ENCODE measurements around the gene SLC25A12.
"Not testable (repeated sequence)": the region's sequence is repeated elsewhere in the genome, so short reads cannot be mapped to it uniquely, and the experiment has no call there.

SLC25A12 gene

DNA sequence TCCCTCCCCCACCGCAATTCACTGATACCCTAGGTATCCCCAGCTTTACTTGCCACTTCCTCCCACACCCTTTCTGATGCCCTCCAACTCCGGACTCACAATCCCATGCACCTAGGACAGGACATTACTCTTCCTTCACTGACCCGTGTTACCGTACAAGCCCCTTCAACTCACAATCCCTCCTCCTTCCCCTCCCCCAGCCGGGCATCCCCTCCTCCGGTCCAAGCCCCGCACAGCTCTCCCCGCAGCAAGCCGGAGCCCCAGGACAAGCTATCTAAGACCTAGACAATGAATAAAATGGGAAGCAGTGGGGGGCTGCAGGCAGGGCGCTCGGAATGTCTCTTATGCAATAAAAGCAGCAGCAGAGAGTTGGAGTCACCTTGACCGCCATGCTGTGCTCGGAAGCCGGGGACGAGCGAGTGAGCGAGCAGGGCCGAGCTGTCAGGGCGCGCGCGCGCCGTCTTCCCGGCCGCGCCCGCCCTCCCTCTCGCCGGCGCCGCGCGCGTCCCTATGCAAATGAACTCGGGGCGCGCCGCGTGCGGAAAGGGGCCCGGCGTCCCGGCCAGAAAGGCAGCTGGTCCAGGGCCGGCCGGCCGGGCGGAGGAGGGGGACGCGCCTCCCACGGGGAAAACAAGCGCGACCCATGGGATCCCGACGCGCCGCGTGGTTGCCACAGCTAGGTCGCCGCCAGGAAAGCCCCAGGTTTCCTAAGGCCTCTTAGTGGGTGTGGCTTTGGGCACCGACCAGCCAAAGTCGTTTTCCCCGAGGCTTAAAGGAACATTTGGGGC lies at the start of gene SLC25A12:
TSS of gene SLC25A12 (minus strand) at position 421 of the 788 bp plus-strand sequence. CDS start at position 391, 30 bp downstream.
- DNase-seq, result peak; percentile 81

GRCh38 chr2:171941316-171941699 lies 47.3 kb upstream of the SLC25A12 start:
- DNase-seq, result no peak

DNA sequence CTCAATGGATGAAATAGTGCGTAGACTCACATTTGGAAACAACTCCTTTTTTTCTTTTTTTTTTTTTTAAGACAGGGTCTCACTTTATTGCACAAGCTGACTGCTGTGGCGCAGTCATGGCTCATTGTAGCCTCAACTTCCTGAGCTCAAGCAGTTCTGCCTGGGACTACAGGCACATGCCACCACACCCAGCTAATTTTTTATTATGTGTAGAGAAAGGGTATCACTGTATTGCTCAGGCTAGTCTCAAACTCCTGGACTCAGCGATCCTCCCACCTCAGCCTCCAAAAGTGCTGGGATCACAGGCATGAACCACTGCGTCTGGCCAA lies 45.7 kb upstream of the SLC25A12 start:
- no peak for DNase-seq

- DNase-seq, result no peak
These were observed 45.2 kb upstream of the SLC25A12 start for GRCh38 chr2:171939058-171939742.

GRCh38 chr2:171930385-171930784 lies 36.3 kb upstream of the SLC25A12 start:
- no peak for DNase-seq

DNA sequence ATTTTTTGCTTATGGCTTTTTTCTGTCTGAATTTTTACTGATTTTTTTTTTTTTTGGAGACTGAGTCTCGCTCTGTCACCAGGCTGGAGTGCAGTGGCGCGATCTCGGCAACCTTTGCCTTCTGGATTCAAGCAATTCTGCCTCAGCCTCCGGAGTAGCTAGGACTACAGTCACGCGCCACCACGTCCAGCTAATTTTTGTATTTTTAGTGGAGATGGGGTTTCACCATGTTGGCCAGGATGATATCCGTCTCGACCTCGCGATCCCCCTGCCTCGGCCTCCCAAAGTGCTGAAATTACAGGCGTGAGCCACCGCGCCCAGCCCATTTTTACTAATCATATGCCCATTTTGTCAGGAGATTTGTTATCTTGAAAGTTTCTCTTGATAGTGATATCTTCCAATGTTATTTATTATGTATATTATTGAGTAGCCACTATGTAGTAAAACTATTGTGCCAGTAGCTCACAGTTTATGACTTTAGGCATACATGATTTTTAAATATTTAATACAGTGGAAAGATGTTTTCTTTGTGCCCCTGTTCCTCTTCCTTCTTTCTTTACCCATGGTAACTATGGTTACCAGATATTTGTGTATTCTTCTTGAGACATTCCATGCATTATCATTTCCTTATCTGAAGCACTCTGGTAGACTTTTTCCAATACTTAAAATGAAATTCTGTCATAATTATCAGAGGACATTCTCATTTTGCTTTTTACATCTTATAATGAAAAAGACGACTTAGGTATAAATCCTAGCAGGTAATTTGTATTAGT lies 30.3 kb upstream of the SLC25A12 start:
- no peak for DNase-seq

- peak; percentile 67 for DNase-seq
These were observed 29.2 kb upstream of the SLC25A12 start for GRCh38 chr2:171923206-171923605.

DNA sequence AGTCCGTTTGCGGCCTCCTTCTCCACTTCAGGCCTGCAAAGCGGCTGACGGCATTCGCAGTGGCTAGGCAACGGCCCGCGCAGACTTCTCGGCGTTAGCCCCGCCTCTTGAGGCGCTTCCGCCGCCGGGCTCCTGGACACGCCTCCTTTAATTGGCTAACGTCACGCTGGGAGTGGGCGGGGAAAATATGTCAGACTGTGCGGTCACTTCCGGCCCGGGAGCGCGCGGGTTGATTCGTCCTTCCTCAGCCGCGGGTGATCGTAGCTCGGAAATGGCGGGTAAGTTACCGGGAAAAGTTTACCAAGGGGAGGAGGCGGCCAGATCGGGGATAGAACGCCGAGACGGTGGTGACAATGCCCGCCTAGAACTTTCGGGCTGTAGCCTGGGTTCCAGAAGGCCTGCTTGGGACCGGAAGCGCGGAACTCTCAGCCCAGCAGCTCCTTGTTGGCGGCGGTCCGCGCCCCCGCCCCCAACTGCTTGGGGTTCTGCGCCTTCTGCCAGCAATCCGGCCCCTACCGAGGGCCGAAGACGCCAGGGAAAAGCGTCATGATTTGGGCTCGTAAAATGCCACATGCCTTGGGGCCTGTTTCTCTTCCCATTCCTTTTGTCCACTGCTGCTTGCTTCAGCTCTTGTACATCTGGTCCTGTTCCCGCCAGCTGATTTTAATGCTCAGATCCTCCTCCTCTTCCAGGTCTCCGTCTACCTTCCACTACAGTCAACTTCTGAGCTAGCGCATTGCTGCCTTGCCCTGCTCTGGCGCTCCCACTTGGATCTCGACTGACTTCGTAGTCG lies 28.4 kb upstream of the SLC25A12 start, which contains the start of gene HAT1:
TSS of gene HAT1 (plus strand) at position 232 of the 793 bp plus-strand sequence. CDS start at position 272, 40 bp downstream.
- peak; percentile 97 for DNase-seq

DNA sequence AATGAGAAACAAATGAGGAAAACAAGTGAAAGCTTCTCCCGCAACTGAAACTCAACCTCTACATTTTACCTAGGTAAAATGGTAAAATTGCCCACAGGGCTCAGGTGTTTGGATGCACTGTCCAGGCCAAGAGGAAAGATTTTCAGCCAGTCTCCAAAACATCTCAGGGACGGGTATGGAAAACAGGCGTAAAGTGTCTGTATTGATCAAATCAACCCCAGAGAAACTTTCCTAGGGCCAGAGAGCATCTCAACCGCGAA lies 27.9 kb upstream of the SLC25A12 start:
- no peak for DNase-seq

DNA sequence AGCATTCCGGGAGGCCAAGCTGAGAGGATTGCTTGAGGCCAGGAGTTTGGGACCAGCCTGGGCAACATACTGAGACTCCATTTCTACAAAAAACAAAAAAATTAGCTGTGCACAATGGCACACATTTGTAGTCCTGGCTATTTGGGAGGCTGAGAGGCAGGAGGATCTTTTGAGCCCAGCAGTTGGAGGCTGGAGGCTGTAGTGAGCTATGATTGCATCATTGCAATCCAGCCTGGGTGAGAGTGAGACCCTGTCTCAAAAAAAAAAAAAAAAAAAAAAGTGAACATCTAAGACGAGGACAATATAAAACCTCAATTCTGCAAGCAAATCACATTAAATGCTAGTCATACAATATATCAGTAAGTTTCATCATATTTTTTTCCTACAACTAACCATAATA lies 25.4 kb upstream of the SLC25A12 start:
- DNase-seq, result no peak

DNA sequence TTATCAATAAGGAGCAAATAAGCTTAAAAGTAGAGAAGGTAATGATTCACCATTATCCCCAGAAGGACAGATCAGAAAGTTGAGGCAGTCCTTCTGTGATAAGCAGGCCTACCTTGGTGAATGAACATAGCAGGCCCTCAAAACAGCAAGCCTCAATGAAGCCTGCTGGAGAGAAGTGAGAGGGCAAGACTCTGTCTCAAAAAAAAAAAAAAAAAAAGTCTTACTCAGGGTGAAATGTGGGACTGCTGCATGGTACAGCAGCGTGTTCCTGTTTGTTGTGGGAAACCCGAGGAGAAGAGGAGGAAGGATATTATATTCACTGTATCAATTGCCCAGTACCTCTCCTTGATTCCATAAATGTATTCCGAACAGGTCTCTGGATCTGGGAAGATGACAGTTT lies 19.5 kb upstream of the SLC25A12 start:
- DNase-seq, result no peak

DNA sequence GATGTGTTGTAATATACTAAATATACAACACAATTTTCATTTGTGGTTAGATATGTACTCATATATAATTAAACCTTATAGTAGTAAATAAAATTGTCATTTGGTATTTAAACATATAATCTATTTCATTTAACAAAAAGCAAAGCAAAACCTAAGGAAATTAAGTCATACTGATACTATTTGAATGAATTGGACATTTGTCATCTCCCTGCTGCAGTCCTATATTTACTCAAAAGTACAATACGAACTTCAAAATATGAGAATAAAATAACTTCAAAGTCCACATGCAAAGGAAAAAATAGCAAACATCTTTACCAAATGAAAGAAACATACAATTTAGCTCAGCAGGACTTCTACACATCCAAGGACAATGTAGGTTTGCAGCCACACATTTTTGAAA lies 16.4 kb upstream of the SLC25A12 start:
- no peak for DNase-seq

DNA sequence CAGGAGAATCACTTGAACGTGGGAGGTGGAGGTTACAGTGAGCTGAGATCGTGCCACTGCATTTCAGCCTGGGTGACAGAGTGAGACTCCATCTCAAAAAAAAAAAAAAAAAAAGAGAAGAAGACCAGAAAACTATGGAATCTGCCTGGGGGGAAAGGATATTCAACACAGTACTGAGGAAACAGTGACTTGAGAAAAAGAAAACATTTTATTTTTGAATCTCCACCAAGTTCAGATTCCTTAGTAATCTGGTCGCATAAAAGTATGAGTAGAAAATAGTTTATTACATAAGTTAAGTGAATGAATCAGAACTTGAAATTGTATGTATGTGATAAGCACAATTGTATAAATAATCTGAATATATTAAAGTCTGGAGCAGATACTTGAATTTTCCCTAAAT lies 15.2 kb upstream of the SLC25A12 start:
- DNase-seq, result no peak

- DNase-seq, result no peak
These were observed 14.2 kb upstream of the SLC25A12 start for GRCh38 chr2:171908235-171908634.

- no peak for DNase-seq
These were observed 8.9 kb upstream of the SLC25A12 start for GRCh38 chr2:171902840-171903420.

DNA sequence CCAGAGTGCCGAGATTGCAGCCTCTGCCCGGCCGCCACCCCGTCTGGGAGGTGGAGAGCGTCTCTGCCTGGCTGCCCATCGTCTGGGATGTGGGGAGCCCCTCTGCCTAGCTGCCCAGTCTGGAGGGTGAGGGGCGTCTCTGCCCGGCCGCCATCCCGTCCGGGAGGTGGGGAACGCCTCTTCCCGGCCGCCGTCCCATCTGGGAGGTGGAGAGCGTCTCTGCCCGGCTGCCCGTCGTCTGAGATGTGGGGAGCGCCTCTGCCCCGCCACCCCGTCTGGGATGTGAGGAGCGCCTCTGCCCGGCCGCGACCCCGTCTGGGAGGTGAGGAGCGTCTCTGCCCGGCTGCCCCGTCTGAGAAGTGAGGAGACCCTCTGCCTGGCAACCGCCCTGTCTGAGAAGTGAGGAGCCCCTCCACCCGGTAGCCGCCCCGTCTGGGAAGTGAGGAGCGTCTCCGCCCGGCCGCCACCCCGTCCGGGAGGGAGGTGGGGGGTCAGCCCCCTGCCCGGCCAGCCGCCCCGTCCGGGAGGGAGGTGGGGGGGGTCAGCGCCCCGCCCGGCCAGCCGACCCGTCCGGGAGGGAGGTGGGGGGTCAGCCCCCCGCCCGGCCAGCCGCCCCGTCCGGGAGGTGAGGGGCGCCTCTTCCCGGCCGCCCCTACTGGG lies 5.7 kb upstream of the SLC25A12 start:
- DNase-seq, result not testable (repeated sequence)

GRCh38 chr2:171895786-171896185 lies 1.7 kb upstream of the SLC25A12 start:
- no peak for DNase-seq

DNA sequence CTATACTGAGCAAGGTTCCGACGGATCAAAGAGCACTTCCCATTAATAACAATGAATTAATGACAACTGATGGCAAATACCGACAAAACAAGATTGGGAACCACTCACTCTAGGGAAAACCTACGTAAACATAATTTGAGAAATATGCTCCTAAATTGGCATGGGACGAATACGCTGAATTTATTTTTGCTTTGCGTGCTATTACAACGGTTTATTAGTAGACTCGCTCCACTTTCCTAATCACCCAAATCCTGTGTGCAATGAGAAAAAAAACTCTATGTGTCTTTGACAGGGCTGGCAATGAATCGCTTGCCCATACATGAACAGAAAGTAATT lies 536 bp upstream of the SLC25A12 start:
- DNase-seq, result no peak

DNA sequence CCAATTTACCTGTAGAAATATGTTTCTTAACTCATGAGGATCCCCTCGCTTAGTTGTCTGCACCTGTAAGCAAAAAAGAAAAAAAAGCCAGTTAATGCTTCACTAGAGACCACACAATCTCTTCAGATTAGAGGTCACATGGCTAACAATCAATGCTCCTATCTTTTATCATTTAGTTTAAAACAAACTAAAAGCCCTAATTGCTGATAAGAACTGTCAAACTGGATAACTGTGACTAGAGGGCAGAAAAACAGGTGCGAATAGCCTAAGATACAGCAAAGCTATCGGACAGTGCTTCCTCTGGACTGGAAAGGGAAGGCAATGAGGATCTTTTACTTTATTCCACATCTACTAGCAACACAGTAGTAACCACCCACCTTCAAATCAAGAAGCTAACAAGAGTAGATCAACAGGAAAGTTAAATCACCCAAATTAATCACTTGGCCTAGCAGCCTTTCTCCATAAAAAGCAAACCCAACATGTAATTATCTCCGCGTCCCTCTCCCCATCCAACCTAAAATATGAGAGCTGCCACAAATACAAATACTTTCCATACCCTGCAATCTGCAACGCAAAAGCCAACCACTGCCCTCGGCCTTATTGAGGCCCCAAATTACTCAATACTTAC lies 734 bp downstream of the SLC25A12 start:
- no peak for DNase-seq

DNA sequence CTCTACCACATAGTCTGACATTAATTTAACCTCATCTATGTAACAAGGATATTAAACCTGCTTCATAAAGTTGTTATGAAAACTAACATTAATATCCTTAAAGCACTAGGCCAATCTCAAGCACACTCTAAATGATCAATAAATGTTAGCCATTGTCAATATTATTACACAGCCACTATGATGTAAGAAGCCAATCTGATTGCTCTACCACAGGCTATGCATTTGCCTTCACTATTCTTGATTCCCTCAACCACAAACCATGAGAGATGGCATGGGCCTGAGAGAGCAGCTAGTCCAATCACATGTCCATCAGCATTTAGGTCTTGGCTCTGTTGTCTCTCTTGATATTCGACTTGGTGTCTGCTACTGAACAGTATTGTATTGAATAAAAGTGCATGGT lies 4.2 kb downstream of the SLC25A12 start:
- DNase-seq, result no peak

GRCh38 chr2:171889333-171889732 lies 4.7 kb downstream of the SLC25A12 start:
- DNase-seq, result no peak

Data from EL (cell line).